Erythroblast (primary cell): ENCODE results near the gene ELMO3.

Experiments used
- GATA1 ChIP-seq: IDR thresholded peaks from 2 replicates; pipeline ENCODE4 v1.6.1; 2011; ENCODE audit warnings: low read depth, mild to moderate bottlenecking, control low read depth, low read length, moderate library complexity
- POLR2A ChIP-seq: IDR thresholded peaks from 2 replicates; pipeline ENCODE4 v1.6.1; 2011; ENCODE audit warnings: mild to moderate bottlenecking, low read length

GRCh38 chr16:67202956-67203493, 4.1 kb downstream of the ELMO3 start:
- TF ChIP-seq POLR2A: no peak
- TF ChIP-seq GATA1: no peak
